ENCODE measurements around the gene EYS. TPM values are rescaled to one million over a fixed set of nuclear protein-coding genes. Genes with fewer than 3 reads are reported as not detected.
"Not testable (repeated sequence)": the region's sequence is repeated elsewhere in the genome, so short reads cannot be mapped to it uniquely, and the experiment has no call there.

The EYS gene
- total and polyA plus RNA-seq, 3 experiments from 2014 or later, result not detected

DNA sequence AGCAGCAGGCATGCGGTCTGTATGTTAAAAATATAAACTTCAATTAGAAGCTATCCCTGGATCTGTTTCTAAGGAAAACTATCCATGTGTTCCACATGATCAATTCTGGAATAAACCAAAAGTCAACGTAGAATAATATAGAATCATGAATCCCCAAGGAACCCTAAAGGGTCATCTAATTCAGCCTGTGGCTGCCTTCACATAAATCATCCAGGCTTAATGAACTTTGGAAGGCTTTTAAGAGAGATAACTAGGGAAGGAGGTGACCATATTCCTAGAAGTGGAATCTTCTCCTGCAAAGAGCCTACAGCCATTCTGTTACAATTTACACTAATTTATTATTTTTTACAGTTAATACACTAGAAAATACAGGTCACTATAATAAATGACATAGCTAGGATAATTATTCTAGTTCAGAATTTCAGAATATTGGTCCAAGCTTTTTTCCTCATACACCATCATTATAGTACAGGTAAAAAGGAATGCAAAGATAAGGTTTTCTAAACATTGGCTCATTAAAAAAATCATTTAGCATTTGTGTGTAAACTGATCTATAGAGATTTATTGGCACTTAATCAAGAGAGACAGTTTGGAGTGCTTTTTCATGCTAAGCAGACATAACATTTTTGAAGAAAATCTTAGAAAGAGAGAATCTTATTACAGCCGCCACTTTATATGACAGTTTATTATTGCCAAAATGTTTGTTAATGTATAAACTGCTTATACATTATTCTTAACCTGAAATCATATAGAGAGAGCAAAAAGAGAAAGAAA is 1220.3 kb downstream of the EYS start:
- no peaks in the 10 kb centered on the region for H3K4me1 Mint-ChIP-seq
- H3K4me3 Mint-ChIP-seq, result no peak overlapping the region
- H3K9me3 Mint-ChIP-seq, result peaks cover under 1 to 22% (median 6%) of the 10 kb centered on the region in 5 donors
- ChIA-PET POLR2A (no interaction called here), CTCF (no interaction called here)
- Histone ChIP-seq H3K27me3 (ENCODE audit: insufficient read depth, low read length, poor library complexity, severe bottlenecking) (no peaks in the 10 kb centered on the region), H3K36me3 (ENCODE audit: insufficient read depth, low read length) (no peaks in the 10 kb centered on the region), H3K4me1 (ENCODE audit: insufficient read depth, low read length) (no peaks in the 10 kb centered on the region), H3K9me3 (ENCODE audit: low read length) (no peaks in the 10 kb centered on the region), H3K4me3 (ENCODE audit: low read length) (no peak overlapping the region), H3K27ac (ENCODE audit: low read depth, low read length) (no peak overlapping the region)
- no peaks in the 10 kb centered on the region for H3K36me3 Mint-ChIP-seq
- H3K27ac Mint-ChIP-seq, result no peak overlapping the region
- no peak for DNase-seq
- no peaks in the 10 kb centered on the region for H3K27me3 Mint-ChIP-seq

DNA sequence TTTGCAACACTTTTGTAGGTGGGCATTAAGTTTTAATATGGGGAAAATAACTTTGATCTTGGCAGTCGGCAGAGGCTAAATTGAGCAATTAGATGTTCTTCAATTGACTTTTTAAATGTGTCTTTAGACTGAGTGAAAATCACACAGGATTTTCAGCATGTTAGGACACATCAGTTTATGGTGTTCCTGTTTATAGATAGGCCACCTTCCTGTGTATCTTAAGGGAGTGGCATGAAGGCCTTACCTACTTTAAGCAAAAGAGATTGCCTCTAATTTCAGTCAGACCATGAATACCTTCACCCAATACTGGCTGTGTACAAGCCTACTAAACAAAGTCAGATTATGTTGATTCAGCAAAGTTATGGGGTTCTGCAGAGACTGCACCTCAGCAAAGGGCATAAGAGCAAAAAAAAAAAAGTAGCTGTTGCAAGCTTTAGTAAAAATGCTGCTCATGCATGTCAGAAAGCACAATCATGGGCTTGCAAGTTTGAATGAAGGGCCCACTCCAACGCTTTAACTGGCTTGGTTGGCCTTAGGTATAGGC is 1223.0 kb downstream of the EYS start:
- peaks cover 4% of the 10 kb centered on the region for H3K9me3 ChIP-seq (ENCODE audit: low read length)
- H3K4me3 ChIP-seq (ENCODE audit: low read length), result no peak overlapping the region
- CTCF ChIA-PET, result no interaction called here
- POLR2A ChIA-PET, result no interaction called here
- H3K4me1 Mint-ChIP-seq, result no peaks in the 10 kb centered on the region
- H3K36me3 ChIP-seq (ENCODE audit: insufficient read depth, low read length), result no peaks in the 10 kb centered on the region
- no peaks in the 10 kb centered on the region for H3K36me3 Mint-ChIP-seq
- no peaks in the 10 kb centered on the region for H3K27me3 ChIP-seq (ENCODE audit: insufficient read depth, low read length, poor library complexity, severe bottlenecking)
- no peak for DNase-seq
- no peak overlapping the region for H3K27ac ChIP-seq (ENCODE audit: low read depth, low read length)
- no peaks in the 10 kb centered on the region for H3K27me3 Mint-ChIP-seq
- no peak overlapping the region for H3K4me3 Mint-ChIP-seq
- no peaks in the 10 kb centered on the region for H3K4me1 ChIP-seq (ENCODE audit: insufficient read depth, low read length)
- H3K27ac Mint-ChIP-seq, result no peak overlapping the region
- peaks cover 3 to 39% (median 6%) of the 10 kb centered on the region in 5 donors for H3K9me3 Mint-ChIP-seq

- Mint-ChIP-seq H3K4me3 (no peak overlapping the region), H3K4me1 (no peaks in the 10 kb centered on the region), H3K27me3 (no peaks in the 10 kb centered on the region), H3K9me3 (peaks cover 3 to 43% (median 6%) of the 10 kb centered on the region in 5 donors), H3K27ac (no peak overlapping the region), H3K36me3 (no peaks in the 10 kb centered on the region)
- ChIA-PET CTCF (no interaction called here), POLR2A (no interaction called here)
- H3K27ac ChIP-seq (ENCODE audit: low read depth, low read length), result no peak overlapping the region
- no peak for DNase-seq
- no peaks in the 10 kb centered on the region for H3K4me1 ChIP-seq (ENCODE audit: insufficient read depth, low read length)
- H3K9me3 ChIP-seq (ENCODE audit: low read length), result peaks cover 4% of the 10 kb centered on the region
- H3K36me3 ChIP-seq (ENCODE audit: insufficient read depth, low read length), result no peaks in the 10 kb centered on the region
- no peaks in the 10 kb centered on the region for H3K27me3 ChIP-seq (ENCODE audit: insufficient read depth, low read length, poor library complexity, severe bottlenecking)
- no peak overlapping the region for H3K4me3 ChIP-seq (ENCODE audit: low read length)
Measured at GRCh38 chr6:64482631-64483030, 1224.4 kb downstream of the EYS start.

- no peaks in the 10 kb centered on the region for H3K27me3 ChIP-seq (ENCODE audit: insufficient read depth, low read length, poor library complexity, severe bottlenecking)
- H3K36me3 ChIP-seq (ENCODE audit: insufficient read depth, low read length), result no peaks in the 10 kb centered on the region
- Mint-ChIP-seq H3K4me1 (no peaks in the 10 kb centered on the region), H3K4me3 (no peak overlapping the region), H3K36me3 (no peaks in the 10 kb centered on the region), H3K9me3 (peaks cover 0 to 46% (median 7%) of the 10 kb centered on the region in 5 donors), H3K27ac (no peak overlapping the region), H3K27me3 (no peaks in the 10 kb centered on the region)
- peaks cover 4% of the 10 kb centered on the region for H3K9me3 ChIP-seq (ENCODE audit: low read length)
- DNase-seq, result no peak
- POLR2A ChIA-PET, result no interaction called here
- H3K4me3 ChIP-seq (ENCODE audit: low read length), result no peak overlapping the region
- CTCF ChIA-PET, result no interaction called here
- H3K4me1 ChIP-seq (ENCODE audit: insufficient read depth, low read length), result no peaks in the 10 kb centered on the region
- no peak overlapping the region for H3K27ac ChIP-seq (ENCODE audit: low read depth, low read length)
Measured at GRCh38 chr6:64479134-64479533, 1227.9 kb downstream of the EYS start.

- Mint-ChIP-seq H3K27me3 (no peaks in the 10 kb centered on the region), H3K36me3 (no peaks in the 10 kb centered on the region), H3K27ac (no peak overlapping the region), H3K4me3 (no peak overlapping the region), H3K9me3 (peaks cover 2 to 38% (median 3%) of the 10 kb centered on the region in 5 donors), H3K4me1 (no peaks in the 10 kb centered on the region)
- no peaks in the 10 kb centered on the region for H3K27me3 ChIP-seq (ENCODE audit: insufficient read depth, low read length, poor library complexity, severe bottlenecking)
- DNase-seq, result no peak
- ChIA-PET CTCF (no interaction called here), POLR2A (no interaction called here)
- H3K36me3 ChIP-seq (ENCODE audit: insufficient read depth, low read length), result no peaks in the 10 kb centered on the region
- H3K9me3 ChIP-seq (ENCODE audit: low read length), result peaks cover 4% of the 10 kb centered on the region
- H3K4me1 ChIP-seq (ENCODE audit: insufficient read depth, low read length), result no peaks in the 10 kb centered on the region
- H3K4me3 ChIP-seq (ENCODE audit: low read length), result no peak overlapping the region
- H3K27ac ChIP-seq (ENCODE audit: low read depth, low read length), result no peak overlapping the region
Measured at GRCh38 chr6:64477391-64477790, 1229.6 kb downstream of the EYS start.

DNA sequence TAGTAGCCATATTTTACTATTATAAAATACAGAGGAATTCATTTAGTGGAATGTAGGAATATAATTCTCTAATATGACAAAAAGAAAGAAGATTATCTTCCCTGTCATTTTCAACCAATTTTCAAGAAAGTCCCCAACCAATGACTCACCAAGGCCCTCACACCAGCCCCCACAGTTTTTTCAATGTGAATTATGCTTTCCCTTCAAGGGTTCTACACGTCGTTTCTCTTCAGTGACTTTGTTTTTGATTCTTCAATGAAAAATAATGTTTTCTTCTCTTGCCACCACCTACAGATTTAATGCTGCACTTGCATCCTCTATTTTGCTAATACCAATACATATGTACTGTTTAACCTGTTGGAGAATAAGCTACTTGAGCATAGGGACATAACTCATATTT is 1230.1 kb downstream of the EYS start:
- H3K36me3 Mint-ChIP-seq, result no peaks in the 10 kb centered on the region
- Histone ChIP-seq H3K27ac (ENCODE audit: low read depth, low read length) (no peak overlapping the region), H3K36me3 (ENCODE audit: insufficient read depth, low read length) (no peaks in the 10 kb centered on the region), H3K4me3 (ENCODE audit: low read length) (no peak overlapping the region), H3K27me3 (ENCODE audit: insufficient read depth, low read length, poor library complexity, severe bottlenecking) (no peaks in the 10 kb centered on the region), H3K9me3 (ENCODE audit: low read length) (peaks cover 4% of the 10 kb centered on the region), H3K4me1 (ENCODE audit: insufficient read depth, low read length) (no peaks in the 10 kb centered on the region)
- H3K4me3 Mint-ChIP-seq, result no peak overlapping the region
- no peak for DNase-seq
- ChIA-PET CTCF (no interaction called here), POLR2A (no interaction called here)
- no peaks in the 10 kb centered on the region for H3K4me1 Mint-ChIP-seq
- H3K9me3 Mint-ChIP-seq, result peaks cover 2 to 33% (median 3%) of the 10 kb centered on the region in 5 donors
- H3K27ac Mint-ChIP-seq, result no peak overlapping the region
- H3K27me3 Mint-ChIP-seq, result no peaks in the 10 kb centered on the region

DNA sequence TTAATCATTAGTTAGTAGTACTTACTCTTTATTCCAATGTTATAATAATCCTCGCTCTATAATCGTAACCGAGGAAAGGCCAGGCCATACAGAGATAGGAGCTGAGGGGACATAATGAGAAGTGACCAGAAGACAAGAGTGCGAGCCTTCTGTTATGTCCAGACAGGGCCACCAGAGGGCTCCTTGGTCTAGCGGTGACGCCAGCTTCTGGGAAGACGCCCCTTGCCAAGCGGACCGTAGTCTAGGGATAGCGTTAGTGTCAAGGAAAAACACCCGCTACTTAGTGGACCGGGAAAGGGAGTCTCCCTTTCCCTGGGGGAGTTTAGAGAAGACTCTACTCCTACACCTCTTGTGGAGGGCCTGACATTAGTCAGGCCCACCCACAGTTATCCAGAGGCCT is 1237.6 kb downstream of the EYS start:
- DNase-seq, result not testable (repeated sequence)

GRCh38 chr6:64467656-64468055 is 1239.4 kb downstream of the EYS start:
- no peak for DNase-seq
- Mint-ChIP-seq H3K4me1 (no peaks in the 10 kb centered on the region), H3K36me3 (no peaks in the 10 kb centered on the region), H3K4me3 (no peak overlapping the region), H3K27me3 (peaks cover 0 to 1% of the 10 kb centered on the region in 2 donors), H3K27ac (no peak overlapping the region), H3K9me3 (peaks cover 13 to 43% (median 17%) of the 10 kb centered on the region in 5 donors)
- no peaks in the 10 kb centered on the region for H3K27me3 ChIP-seq (ENCODE audit: insufficient read depth, low read length, poor library complexity, severe bottlenecking)
- no peak overlapping the region for H3K27ac ChIP-seq (ENCODE audit: low read depth, low read length)
- no peaks in the 10 kb centered on the region for H3K36me3 ChIP-seq (ENCODE audit: insufficient read depth, low read length)
- H3K4me3 ChIP-seq (ENCODE audit: low read length), result no peak overlapping the region
- CTCF ChIA-PET, result no interaction called here
- no peaks in the 10 kb centered on the region for H3K9me3 ChIP-seq (ENCODE audit: low read length)
- POLR2A ChIA-PET, result no interaction called here
- no peaks in the 10 kb centered on the region for H3K4me1 ChIP-seq (ENCODE audit: insufficient read depth, low read length)

More for the DNA sequence above, 1237.6 kb downstream of the EYS start:
- H3K27me3 Mint-ChIP-seq; H3K4me3 Mint-ChIP-seq; H3K27ac Mint-ChIP-seq; H3K4me1 Mint-ChIP-seq; POLR2A ChIA-PET; H3K36me3 ChIP-seq (ENCODE audit: insufficient read depth, low read length); CTCF ChIA-PET; H3K9me3 ChIP-seq (ENCODE audit: low read length); H3K27me3 ChIP-seq (ENCODE audit: insufficient read depth, low read length, poor library complexity, severe bottlenecking); H3K36me3 Mint-ChIP-seq; H3K4me3 ChIP-seq (ENCODE audit: low read length); H3K27ac ChIP-seq (ENCODE audit: low read depth, low read length); H3K4me1 ChIP-seq (ENCODE audit: insufficient read depth, low read length): not testable (repeated sequence)
- H3K9me3 Mint-ChIP-seq, result peaks cover 15 to 41% (median 16%) of the 10 kb centered on the region in 5 donors

Measured in CD8-positive, alpha-beta memory T cell (primary cell).